ENCODE data around the gene KLC1.
"Not testable (repeated sequence)": the region's sequence is repeated elsewhere in the genome, so short reads cannot be mapped to it uniquely, and the experiment has no call there.

The KLC1 gene

GRCh38 chr14:103625356-103626095 lies 3.5 kb upstream of the KLC1 start:
- peak; percentile 36 to 37 for DNase-seq

GRCh38 chr14:103626146-103626850 lies 2.7 kb upstream of the KLC1 start:
- DNase-seq, result peak in 1 of 2 experiments; percentile 28

GRCh38 chr14:103627073-103628025 lies 1.7 kb upstream of the KLC1 start:
- no peak for DNase-seq

- DNase-seq, result peak; percentile 52 to 53
Observed at GRCh38 chr14:103628221-103628683, 759 bp upstream of the KLC1 start.

DNA sequence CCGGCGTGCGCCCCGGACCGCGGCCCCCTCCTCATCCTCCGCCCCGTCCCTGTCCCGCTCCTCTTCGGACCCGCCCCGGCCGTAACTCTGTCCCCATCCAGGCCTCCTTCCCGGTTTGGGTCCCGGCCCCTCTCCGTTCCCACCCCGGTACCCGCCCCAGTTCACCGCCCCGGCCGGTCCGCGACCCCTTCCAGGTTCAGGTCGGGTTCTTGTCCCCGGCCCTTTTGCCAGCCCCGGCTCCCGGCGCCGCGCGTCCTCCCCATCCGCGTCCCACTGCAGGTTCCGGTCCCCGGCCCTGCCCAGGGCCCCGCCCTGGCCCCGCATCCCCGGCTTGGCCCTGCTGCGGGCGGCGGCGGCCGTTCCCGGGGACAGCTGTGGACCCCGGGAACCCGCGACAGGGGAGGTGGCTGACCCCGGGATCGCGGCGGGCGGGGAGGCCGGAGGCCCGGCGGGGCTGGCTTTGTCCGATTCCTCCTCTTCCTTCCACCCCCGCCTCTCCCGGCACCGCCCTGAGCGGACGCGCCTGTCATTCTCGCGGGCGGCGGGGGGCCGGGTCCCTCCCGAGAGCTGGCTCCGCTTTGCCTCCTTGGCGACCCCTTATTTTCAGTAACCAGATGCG lies 601 bp downstream of the KLC1 start:
- DNase-seq, result peak; percentile 66 to 75

GRCh38 chr14:103630364-103631108 lies 1.5 kb downstream of the KLC1 start:
- no peak for DNase-seq

GRCh38 chr14:103633391-103633790 lies 4.4 kb downstream of the KLC1 start:
- no peak for DNase-seq

GRCh38 chr14:103634156-103634555 lies 5.1 kb downstream of the KLC1 start:
- no peak for DNase-seq

- no peak for DNase-seq
Observed at GRCh38 chr14:103638594-103638993, 9.6 kb downstream of the KLC1 start.

DNA sequence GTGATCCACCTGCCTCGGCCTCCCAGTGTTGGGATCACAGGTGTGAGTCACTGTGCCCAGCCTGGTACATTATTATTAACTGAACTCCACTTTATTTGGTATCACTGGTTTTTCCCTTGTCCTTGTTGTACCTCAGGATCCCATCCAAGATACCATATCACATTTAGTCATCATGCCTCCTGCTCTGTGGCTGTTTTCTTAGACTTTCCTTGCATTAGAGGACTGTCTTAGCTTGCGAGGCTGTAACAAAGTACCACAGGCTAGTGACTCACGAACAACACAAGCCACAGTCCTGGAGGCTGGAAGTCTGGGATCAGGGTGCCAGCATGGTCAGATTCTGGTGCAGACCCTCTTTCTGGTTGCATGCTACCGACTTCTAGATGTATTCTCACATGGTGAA lies 12.2 kb downstream of the KLC1 start:
- DNase-seq, result no peak

- no peak for DNase-seq
Observed at GRCh38 chr14:103646189-103646588, 17.2 kb downstream of the KLC1 start.

DNA sequence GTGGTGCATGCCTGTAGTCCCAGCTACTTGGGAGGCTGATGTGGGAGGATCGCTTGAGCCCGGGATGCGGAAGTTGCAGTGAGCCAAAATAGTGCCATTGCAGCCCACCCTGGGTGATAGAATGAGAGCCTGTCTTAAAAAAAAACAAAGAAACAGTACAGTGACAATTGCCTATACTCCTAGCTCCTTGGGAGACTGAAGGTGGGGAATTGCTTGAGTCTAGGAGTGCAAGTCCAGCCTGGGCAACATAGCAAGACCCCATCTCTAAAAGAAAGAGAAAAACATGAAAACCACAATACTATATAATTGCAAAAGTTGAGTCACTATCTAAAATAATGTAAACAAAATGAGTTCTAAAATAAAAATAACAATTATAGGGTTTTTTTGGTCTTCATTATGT lies 20.0 kb downstream of the KLC1 start:
- no peak for DNase-seq

DNA sequence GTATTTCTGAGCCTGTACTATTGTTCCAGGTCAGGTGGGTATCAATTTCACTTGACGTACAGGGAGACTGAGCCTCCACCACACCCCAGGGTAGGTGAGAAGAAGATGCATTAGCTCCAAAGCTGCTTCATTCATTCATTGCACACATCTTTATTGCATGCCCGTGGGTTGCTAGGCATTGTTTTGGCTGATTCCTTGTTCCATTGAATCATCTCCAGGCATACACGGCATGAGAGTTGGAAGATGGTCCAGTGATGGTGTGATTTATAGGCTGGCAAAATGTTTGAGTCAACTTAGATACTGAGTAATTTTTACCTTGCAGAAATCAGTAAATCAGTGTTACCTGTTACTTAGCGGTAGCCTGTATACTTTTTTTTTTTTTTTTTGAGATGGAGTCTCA lies 21.2 kb downstream of the KLC1 start:
- DNase-seq, result no peak

- DNase-seq, result no peak
Observed at GRCh38 chr14:103651585-103651984, 22.6 kb downstream of the KLC1 start.

DNA sequence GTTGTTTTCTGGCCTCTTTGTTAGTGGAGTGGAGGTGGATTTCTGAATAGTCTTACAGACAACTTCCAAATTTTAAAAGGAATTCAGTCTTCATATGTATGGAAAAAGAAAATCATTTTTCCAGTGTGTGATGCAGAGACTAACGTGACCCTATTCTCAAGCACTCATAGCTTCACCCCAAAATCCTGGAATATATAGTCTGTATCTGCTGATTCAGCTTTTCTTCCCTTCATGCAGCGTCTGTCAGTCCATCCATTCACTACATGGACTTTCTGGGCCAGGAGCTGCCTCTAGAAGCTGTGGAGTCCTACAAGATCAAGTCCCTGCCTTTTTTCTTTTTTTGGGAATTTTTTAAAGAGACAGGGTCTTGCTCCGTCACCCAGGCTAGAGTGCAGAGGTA lies 23.8 kb downstream of the KLC1 start:
- DNase-seq, result no peak

- DNase-seq, result not testable (repeated sequence)
Observed at GRCh38 chr14:103653336-103653735, 24.3 kb downstream of the KLC1 start.

DNA sequence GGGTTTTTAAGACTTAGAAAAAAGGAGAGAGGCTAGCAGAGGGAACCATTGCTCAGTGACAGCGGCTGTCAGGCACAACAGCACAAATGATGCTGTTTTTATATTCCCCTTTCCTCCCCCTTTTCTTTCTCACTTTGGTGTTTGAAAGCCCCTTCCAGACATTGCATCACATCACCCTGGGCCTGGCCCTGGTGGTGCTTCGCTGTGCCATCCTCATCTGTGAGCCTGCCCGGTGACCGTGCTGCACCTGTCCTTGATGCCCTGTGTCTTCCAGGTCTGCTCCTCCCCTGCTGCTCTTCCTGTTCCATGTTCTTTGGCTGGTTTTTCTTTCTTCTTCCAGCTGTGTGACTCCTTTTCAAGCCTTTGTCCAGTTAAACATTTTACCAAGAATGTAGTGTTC lies 24.8 kb downstream of the KLC1 start:
- DNase-seq, result no peak

- no peak for DNase-seq
Observed at GRCh38 chr14:103654619-103655018, 25.6 kb downstream of the KLC1 start.

- DNase-seq, result no peak
Observed at GRCh38 chr14:103656031-103656755, 27.2 kb downstream of the KLC1 start.

GRCh38 chr14:103656756-103657133 lies 27.7 kb downstream of the KLC1 start:
- DNase-seq, result no peak

- no peak for DNase-seq
Observed at GRCh38 chr14:103657471-103657870, 28.5 kb downstream of the KLC1 start.
